ENCODE measurements around the gene NGFR.
A peak's percentile ranks its signal among the peaks of the same experiment; 100 is the strongest.

Gene NGFR

DNA sequence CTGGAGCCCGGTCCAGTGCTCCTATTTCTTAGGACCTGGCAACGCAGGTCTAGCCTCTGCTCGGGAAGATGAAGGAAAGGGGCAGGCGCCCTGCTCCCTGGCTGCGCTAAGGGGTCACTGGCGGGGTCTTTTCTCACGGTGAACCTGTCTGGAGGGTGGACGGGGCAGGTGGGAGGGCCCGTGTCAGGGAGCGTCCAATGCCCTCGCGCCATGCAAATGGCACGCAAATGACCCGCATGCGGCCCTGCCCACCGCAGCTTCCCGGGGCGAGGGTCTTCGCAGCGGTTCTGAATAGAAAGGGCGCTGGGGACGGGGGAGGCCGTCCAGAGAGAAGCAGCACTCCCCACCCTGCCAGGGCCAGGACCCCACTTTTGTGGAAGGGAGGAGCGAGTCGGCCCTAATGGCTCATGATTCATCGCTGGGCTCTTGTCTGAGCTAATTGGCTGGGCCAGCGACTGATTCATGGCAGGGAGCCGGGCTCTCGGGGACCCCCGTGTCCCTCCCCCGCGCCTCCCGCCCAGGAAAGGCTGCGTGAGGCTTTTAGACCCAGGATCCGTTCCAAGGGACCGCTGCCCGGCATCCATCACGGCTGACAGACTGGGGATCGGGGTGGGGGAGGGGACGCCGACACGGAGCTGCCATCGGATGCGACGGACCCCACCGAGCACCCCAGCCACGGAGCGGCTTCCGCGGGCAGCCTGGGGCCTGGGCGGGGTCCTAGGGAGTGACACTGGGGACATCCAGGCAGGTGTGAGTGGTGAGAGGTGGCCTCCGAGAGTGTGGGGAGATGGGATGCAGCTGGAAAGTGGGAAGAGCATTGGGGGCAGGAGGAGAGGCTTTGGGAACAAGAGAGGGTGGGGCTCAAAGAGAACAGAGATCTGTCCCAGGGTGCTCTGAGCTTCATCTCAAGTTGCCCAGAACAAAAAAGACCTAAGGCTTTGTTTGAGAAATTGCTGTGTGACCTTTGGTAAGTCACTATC lies 25.0 kb upstream of the NGFR start:
- DNase-seq, result no peak

- no peak for DNase-seq
Measured at GRCh38 chr17:49471089-49471683, 23.9 kb upstream of the NGFR start.

DNA sequence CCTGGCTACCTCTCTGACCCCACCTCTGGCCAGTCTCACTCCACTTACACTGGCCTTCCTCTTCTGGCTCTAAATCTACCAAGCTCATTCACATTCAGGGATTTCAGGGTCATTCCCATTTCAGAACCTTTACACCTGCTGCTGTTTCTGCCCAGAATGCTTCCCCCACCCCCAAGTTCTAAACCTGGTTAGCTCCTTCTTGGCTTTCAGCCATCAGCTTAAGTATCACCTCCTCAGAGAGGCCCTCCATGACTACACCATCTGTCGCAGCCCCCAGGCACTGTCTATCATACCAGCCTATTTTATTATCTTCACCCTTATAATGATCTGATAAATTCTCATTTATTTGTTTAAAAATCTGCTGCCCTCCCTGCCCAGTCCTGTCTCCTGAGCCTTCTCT lies 23.3 kb upstream of the NGFR start:
- DNase-seq, result no peak

DNA sequence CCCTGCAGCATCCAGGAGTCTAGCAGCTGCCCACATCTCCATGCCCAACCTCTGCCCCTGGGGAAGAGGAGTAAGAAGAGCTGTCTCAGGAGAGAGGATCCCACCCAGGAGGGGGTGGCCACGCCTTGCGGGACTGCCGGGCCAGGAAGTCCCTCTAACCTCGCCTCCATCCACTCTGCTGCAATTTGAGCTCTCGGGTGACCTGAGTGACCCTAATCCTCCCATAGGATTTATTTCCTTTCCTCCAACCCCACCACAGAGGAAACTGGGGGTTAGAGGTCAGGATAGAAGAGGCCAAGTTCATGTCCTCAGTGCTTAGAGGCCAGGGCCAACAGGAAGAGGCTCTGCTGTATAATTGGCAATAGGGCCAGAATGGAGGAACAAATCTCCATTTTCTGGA lies 22.6 kb upstream of the NGFR start:
- DNase-seq, result no peak

- no peak for DNase-seq
Measured at GRCh38 chr17:49473900-49474751, 21.0 kb upstream of the NGFR start.

DNA sequence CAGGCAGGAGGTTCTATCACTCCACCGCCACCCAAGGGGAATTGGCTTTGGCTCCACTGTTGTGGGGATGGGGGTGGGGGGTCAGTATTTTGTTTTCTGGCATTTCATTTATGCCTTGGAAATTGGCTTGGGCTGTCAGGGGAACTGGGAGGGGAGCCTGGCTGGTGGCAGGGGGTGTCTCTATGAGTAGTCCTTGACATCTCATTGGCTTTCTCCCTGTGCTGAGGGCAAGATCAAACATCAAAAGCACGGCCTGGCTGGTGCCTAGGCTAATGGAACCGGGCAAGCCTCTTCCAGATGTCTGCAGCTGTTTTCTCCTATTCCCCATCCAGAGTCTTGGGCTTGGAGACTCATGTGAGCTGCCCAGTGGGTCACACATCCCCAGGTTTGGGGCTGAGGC lies 17.4 kb upstream of the NGFR start:
- no peak for DNase-seq

GRCh38 chr17:49480836-49481615 lies 14.1 kb upstream of the NGFR start:
- DNase-seq, result peak; percentile 31

DNA sequence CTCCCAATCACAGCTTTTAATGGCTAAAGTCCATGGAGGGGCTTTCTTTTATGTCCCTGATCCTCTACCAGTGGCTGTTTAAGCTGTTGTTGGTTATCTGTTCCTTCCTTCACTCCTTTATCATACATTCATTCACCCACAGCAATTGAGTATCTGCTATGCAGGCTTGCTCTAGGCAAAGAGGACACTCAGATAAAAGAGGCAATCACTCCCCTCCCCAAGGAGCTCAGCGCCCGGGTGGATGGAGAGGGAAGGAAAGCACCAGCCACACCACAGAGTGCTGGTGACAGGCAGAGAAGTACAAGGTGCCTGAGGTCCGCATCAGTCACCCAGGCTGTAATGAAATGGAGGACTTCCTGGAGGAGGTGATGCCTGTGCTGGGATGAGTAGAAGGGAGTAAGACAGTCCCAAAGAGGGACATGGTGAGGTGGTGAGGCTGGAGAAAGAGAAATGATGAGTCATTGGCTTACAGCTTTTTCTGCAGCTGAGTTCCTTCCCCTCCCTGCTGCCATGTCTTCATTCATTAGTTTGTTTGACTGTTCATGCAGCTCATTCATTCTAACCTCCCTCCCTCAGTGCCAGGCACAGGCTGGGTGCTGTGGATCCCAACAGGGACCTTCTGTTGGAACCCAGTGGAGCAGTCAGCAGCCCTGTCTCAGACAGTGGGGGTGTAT lies 12.8 kb upstream of the NGFR start:
- DNase-seq, result peak; percentile 65

DNA sequence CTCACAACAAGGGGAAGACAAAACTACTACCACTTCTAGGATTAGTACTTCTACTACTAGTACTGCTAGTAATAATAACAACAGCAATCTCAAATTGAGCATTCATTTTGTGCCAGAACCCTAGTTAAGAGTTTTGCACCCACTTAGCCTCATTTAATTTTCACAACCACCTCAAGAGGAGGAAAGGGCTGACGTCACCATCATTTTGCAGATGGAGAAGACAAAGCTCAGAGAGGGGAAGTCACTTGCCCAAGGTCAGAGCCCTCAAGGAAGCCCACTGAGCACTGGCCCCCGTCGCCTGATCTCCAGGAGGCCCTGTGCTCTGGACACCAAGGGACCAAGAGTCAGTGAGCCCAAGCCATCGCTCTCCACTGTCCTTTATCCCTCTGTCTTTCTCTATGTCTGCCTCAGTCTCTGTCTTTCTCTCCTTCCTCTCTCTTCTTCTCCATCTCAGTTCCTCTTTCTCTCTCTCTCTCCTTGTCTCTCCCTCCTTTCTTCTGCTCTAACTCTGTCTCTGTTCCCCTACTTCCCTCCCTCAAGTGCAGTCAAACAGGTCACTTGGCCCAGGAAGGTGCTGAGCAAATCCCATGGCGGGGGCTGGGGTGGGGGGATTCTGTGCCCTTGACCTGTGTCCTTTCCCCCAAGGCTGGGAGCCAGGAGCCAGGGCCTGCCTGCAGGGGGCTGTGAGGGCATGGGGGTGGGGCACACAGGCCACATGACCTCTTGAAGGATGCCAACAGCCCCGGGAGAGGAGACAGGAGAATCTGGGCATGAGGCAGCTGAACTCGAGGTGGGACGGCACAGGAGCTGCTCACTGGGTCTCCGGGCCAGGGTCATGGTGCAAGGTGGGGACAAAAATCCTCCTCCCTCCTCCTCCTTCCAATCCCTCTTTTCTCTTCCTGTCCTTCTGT lies 11.2 kb upstream of the NGFR start:
- peak; percentile 47 for DNase-seq

- DNase-seq, result no peak
Measured at GRCh38 chr17:49484588-49484987, 10.5 kb upstream of the NGFR start.

DNA sequence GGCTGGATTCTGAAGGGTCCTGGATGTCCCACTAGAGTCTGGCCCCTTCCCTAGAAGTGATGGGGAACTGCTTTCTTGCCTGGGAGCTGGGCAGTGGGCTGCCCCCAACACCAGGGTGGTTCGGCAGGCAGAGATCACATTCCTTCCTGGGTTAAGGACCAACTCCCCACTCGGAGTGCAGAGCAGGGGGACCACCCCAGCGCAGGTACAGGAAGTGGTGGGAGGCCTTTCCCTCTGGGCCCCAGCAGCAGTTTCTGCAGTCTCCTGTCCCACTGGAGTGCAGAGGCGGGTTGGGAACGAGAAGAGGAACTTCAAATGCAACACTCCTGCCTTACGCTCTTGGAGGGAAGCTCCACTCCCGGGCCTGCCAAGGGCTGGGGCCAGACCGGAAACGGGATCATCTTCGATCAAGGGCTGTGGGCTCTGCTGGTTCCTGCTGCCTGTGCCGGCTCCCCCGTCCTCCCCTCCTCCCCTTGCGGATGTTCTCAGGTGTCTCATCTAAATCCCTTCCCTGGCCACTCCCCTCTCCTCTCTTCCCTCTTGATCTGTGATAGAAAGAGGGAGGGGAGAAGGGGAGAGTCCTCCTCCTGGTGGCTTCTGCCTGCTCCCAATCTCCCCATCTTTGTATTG lies 9.0 kb upstream of the NGFR start:
- peak; percentile 57 for DNase-seq

GRCh38 chr17:49487183-49487582 lies 7.9 kb upstream of the NGFR start:
- DNase-seq, result no peak

DNA sequence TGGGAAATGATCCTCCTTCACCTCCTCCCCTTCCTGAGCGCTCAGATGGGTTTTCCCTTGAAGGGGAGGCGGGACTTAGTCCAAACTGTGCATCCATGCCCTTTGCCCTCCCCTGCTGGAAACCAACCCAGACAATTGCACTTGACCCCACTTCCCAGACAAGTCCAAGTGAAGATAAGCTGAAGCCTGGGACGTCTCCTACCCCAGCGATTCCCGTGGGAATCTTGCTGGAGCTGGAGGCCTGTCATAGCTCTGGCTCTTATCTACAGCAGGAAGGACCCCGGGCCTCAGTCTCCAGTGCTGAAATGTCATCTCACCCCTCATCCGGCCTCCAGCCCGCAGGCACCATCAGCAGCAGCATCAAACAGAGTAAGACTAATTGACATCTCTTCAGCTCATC lies 6.5 kb upstream of the NGFR start:
- DNase-seq, result no peak

GRCh38 chr17:49489348-49489747 lies 5.7 kb upstream of the NGFR start:
- DNase-seq, result no peak

DNA sequence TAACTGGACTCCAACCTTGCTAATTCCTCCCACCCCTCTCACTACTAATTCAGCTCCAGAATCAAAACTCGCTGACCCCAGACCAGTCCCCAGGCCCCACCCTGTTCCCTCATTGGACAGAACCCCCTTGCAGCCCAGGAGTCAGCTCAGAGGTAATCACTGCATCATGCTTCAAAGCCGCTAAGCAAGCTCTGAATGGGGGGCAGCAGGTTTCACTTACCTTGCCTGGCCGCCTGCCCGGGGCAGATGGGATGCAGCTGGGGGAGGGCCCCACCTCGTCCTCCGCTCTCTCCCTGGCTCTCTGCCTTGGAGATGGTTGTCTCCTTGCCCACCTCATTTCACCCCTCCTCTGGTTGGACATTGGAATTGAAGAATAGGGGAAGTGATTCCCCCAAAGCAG lies 4.8 kb upstream of the NGFR start:
- no peak for DNase-seq

- DNase-seq, result no peak
Measured at GRCh38 chr17:49491192-49491769, 3.8 kb upstream of the NGFR start.

GRCh38 chr17:49494399-49494985 lies 601 bp upstream of the NGFR start:
- no peak for DNase-seq

DNA sequence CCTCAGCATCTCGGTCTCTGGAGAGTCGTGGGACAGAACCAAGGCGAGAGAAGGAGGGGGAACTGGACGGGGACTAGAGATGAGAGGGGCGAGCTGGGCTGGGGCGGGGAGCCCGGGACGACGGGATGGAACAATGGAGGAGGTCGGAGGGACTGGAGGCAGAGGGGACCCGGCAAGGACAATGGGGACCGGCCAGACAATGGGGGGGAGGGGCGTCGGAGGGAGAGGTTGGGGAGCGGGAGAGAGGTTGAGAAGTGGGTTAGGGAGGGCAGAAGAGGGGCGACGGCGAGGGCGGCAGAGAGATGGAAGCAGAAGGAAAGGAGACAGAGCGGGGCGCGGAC lies 719 bp downstream of the NGFR start:
- no peak for DNase-seq

DNA sequence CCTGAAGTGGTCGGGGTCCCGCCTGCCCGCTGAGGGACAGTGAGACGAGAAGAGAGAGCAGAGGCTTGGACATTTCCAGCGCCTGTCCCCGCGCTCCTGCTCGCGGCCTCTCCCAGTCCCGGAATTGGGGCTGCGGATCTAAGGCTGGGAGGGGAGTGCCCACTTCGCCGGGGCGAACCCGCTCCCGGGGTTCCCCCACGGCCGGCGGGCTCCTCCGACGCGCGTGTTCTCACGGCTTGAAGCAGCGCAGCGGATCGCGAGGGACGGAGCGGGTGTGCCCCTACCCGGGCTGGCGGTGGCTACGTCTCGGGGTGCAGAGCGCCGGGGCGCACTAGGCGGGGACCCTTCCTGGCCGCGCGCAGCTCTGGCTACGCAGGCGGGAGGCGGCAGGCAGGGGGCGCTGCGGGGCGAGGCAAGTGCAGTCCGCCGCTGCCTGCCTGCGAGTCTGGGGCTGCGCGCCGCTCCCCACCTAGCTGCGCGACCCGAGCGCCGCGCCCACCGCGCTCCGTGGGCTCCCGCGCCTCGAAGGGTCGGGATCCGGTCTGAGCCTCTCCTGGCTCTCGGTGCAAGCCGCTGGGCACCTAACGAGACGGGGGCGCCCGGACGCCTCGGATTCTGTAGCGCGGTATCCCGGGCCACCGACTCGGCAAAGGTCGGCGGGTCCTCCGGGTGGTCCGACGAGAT lies 1.2 kb downstream of the NGFR start:
- DNase-seq, result peak; percentile 59
